K562 (cell line): ENCODE measurements around the gene GALNT9. TPM values are rescaled to one million over a fixed set of nuclear protein-coding genes. Genes with fewer than 3 reads are reported as not detected.

ENCODE experiments used
- ATAC-seq: fragments of 200-7000 bp; cut with Tn5 transposase; 3 replicates; pipeline ENCODE4 v1.9.1; 2020; ENCODE audit warnings: moderate library complexity
- BruUV-seq: library from RNA; stranded (reverse); fragments of 400-500 nt; replicated peaks from 2 replicates; lab custom pipeline; 2021; lab: Mats Ljungman, UMichigan
- CTCF ChIA-PET: fragments of 300-600 bp; formaldehyde crosslinking; extraction: SDS; loops from one replicate; lab custom pipeline; 2021; ENCODE audit warnings: low intra/inter-chr PET ratio; lab: Yijun Ruan, JAX
- POLR2A ChIA-PET: fragments of 300-600, 350-650 bp; sonication (Branson Sonifier 250); formaldehyde crosslinking; extraction: SDS; loops from one replicate; lab custom pipeline; 2021; ENCODE audit warnings: antibody characterized with exemption, inconsistent platforms; lab: Yijun Ruan, JAX
- DNase-seq, 4 experiments: peaks; one replicate each; pipeline versions ENCODE4 v3.0.0 to v3.0.0-alpha.2; 2011 to 2018; ENCODE audit warnings: low spot score in 3 of 4, mixed read lengths in 3 of 4; ENCODE audit errors: extremely low read depth in 1 of 4
- FAIRE-seq: peaks from 2 replicates; lab custom pipeline; 2011; peaks lifted over from hg19 to GRCh38; lab: Jason Lieb, UNC
- H2AFZ ChIP-seq: 2 replicates; pipeline ENCODE4 v1.6.0; 2011; ENCODE audit warnings: low read depth, low read length, control low read depth, inconsistent platforms
- H3K27ac ChIP-seq: fragments of 200-600 bp; 3 replicates; pipeline ENCODE4 v1.8.0; 2011; ENCODE audit warnings: low read depth, mild to moderate bottlenecking, control low read depth, inconsistent platforms, low read length, moderate library complexity, mixed read lengths; ENCODE audit errors: extremely low read depth
- H3K27me3 ChIP-seq, 2 experiments: fragments of 300-600 bp in 1 of 2; 2 replicates in 1 of 2; 3 replicates in 1 of 2; pipeline versions ENCODE4 v1.6.0 to v1.8.0; 2011; ENCODE audit warnings: inconsistent platforms in 2 of 2, low read length in 2 of 2, mild to moderate bottlenecking in 1 of 2, mixed read lengths in 1 of 2, moderate library complexity in 1 of 2; ENCODE audit not compliant: control insufficient read depth in 2 of 2, insufficient read depth in 2 of 2
- H3K36me3 ChIP-seq: fragments of 300-600 bp; 3 replicates; pipeline ENCODE4 v1.8.0; 2011; ENCODE audit warnings: mild to moderate bottlenecking, low read length, inconsistent platforms; ENCODE audit not compliant: control insufficient read depth, insufficient read depth
- H3K4me1 ChIP-seq, 2 experiments: fragments of 200-600 bp in 1 of 2; replicated peaks in 1 of 2; 2 replicates in 1 of 2; 3 replicates in 1 of 2; pipeline versions ENCODE4 v1.5.1 to v1.8.0; 2011; ENCODE audit warnings: inconsistent platforms in 2 of 2, low read length in 2 of 2, mild to moderate bottlenecking in 1 of 2, mixed read lengths in 1 of 2, moderate library complexity in 1 of 2; ENCODE audit not compliant: control insufficient read depth in 2 of 2, insufficient read depth in 2 of 2
- H3K4me2 ChIP-seq: 2 replicates; pipeline ENCODE4 v1.6.1; 2011; ENCODE audit warnings: low read length, control low read depth, inconsistent platforms, mixed read lengths; ENCODE audit not compliant: insufficient read depth
- H3K4me3 ChIP-seq: fragments of 200-600 bp; sonication (generic), shearing (Covaris generic); 2 replicates; pipeline ENCODE4 v1.5.1; 2016; ENCODE audit warnings: control low read depth, inconsistent platforms
- H3K79me2 ChIP-seq: fragments of 200-600 bp; 3 replicates; pipeline ENCODE4 v1.8.0; 2011; ENCODE audit warnings: low read length, inconsistent platforms; ENCODE audit not compliant: control insufficient read depth, insufficient read depth
- H3K9ac ChIP-seq, 2 experiments: 2 replicates each; pipeline versions ENCODE4 v1.6.0 to v1.6.1; 2011; ENCODE audit warnings: low read depth in 2 of 2, low read length in 2 of 2, control low read depth in 1 of 2, inconsistent platforms in 1 of 2, mild to moderate bottlenecking in 1 of 2, mixed read lengths in 1 of 2; ENCODE audit not compliant: insufficient read depth in 1 of 2
- H3K9me1 ChIP-seq: one replicate; pipeline ENCODE4 v1.6.0; 2011; ENCODE audit warnings: inconsistent platforms, mild to moderate bottlenecking, low read length, moderate library complexity; ENCODE audit not compliant: control insufficient read depth, insufficient read depth
- H3K9me3 ChIP-seq: replicated peaks from 2 replicates; pipeline ENCODE4 v1.5.1; 2011; ENCODE audit warnings: low read depth, low read length, inconsistent platforms; ENCODE audit not compliant: control insufficient read depth, insufficient read depth
- H4K20me1 ChIP-seq: replicated peaks from 2 replicates; pipeline ENCODE4 v1.6.1; 2011; ENCODE audit warnings: low read length, inconsistent platforms, mixed read lengths; ENCODE audit not compliant: control insufficient read depth, insufficient read depth
- CHD4 ChIP-seq: fragments of 200-600 bp; sonication (generic); IDR thresholded peaks from 3 replicates; pipeline ENCODE4 v1.6.1; 2012; ENCODE audit warnings: low read depth, mild to moderate bottlenecking, mixed read lengths, low read length, inconsistent platforms; ENCODE audit not compliant: insufficient read depth, insufficient replicate concordance, poor library complexity, severe bottlenecking
- NFE2 ChIP-seq: IDR thresholded peaks from 2 replicates; pipeline ENCODE4 v1.6.1; 2014; ENCODE audit warnings: antibody characterized with exemption, low read depth
- PRMT5 ChIP-seq: sonication (generic); formaldehyde crosslinking; IDR thresholded peaks from 2 replicates; pipeline ENCODE4 v1.5.0; 2020; ENCODE audit warnings: missing genetic modification reagents
- TAF15 ChIP-seq: fragments of 200-400 bp; formaldehyde crosslinking; IDR thresholded peaks from 2 replicates; pipeline ENCODE4 v1.6.1; 2017; ENCODE audit warnings: mild to moderate bottlenecking, low read depth, low read length, moderate library complexity
- ZFP1 ChIP-seq: fragments of 450-650 bp; formaldehyde crosslinking; IDR thresholded peaks from 2 replicates; pipeline ENCODE4 v1.4.0; 2020; ENCODE audit warnings: mild to moderate bottlenecking, mixed read lengths
- ZNF583 ChIP-seq: fragments of 250-450 bp; sonication (Bioruptor Pico); IDR thresholded peaks from 2 replicates; pipeline ENCODE4 v1.4.0; 2020
- WGBS: fragments of 100-300 bp; shearing (Covaris generic); methylation state at CpG from one replicate; pipeline ENCODE4 v1.1.6; 2016; ENCODE audit warnings: low coverage, mixed read lengths; ENCODE audit not compliant: insufficient coverage; ENCODE audit errors: missing lambda C conversion rate; 5-methylcytosine and 5-hydroxymethylcytosine counted together
- in situ Hi-C: fragments of 300-500 bp; cut with MboI; formaldehyde crosslinking; loops from 4 replicates; pipeline ENCODE4 v1.15.0; 2018; ENCODE audit warnings: inconsistent platforms, mixed read lengths
- intact Hi-C: fragments of 100-400 bp; cut with micrococcal nuclease; formaldehyde crosslinking; loops from 2 replicates; pipeline ENCODE4 v1.14.2; 2022
- polyA plus RNA-seq, 8 experiments: library from polyadenylated mRNA; depleted of rRNA in 4 of 8; stranded (reverse) in 5 of 8; unstranded in 3 of 8; fragments of >200 nt; fragmentation: Nextera tagmentation in 2 of 8; fragmentation: Illumina TruSeq in 1 of 8; extraction: Ambion mirVana in 2 of 8; extraction: Trizol in 1 of 8; gene quantifications; 2 replicates each; pipeline versions ENCODE4 v1.2.1 to v1.2.3, GENCODE V29; 2011 to 2014; ENCODE audit warnings: inconsistent platforms in 1 of 8, missing spikeins in 1 of 8
- total RNA-seq, 7 experiments: library from RNA; depleted of rRNA in 6 of 7; stranded (reverse); fragments of >200 nt in 6 of 7; fragmentation: Illumina TruSeq in 2 of 7; extraction: Trizol in 2 of 7; gene quantifications; 2 replicates each; pipeline versions ENCODE4 v1.2.1 to v1.2.3, GENCODE V29; 2011 to 2021; ENCODE audit warnings: low replicate concordance in 1 of 7
- TF ChIP-seq, protein P1 (sequence below), 2 experiments: fragments of 450-650 bp; IDR thresholded peaks; 2 replicates each; pipeline ENCODE4 v1.6.1; 2018; ENCODE audit warnings: mild to moderate bottlenecking in 2 of 2, low read depth in 1 of 2; ENCODE audit not compliant: partially characterized antibody in 2 of 2
- TF ChIP-seq, protein P2 (sequence below): fragments of 250-450 bp; sonication (Bioruptor Pico); IDR thresholded peaks from 2 replicates; pipeline ENCODE4 v1.4.0; 2020
- TF ChIP-seq, protein P3 (sequence below), 3 experiments: fragments of 200-800 bp in 1 of 3; sonication (Bioruptor generic) in 1 of 3; sonication (generic) in 1 of 3; formaldehyde crosslinking in 1 of 3; IDR thresholded peaks; 2 replicates each; pipeline versions ENCODE4 v1.6.1 to v1.8.0; 2016 to 2022; ENCODE audit warnings: mild to moderate bottlenecking in 2 of 3, missing compliant biosample characterization in 2 of 3, missing genetic modification characterization in 2 of 3, missing genetic modification reagents in 1 of 3

Gene GALNT9
- total and polyA plus RNA-seq, 9 of the 15 experiments (the other 6 are each of a cell fraction or from before 2014, with no cell fraction given): not detected

DNA sequence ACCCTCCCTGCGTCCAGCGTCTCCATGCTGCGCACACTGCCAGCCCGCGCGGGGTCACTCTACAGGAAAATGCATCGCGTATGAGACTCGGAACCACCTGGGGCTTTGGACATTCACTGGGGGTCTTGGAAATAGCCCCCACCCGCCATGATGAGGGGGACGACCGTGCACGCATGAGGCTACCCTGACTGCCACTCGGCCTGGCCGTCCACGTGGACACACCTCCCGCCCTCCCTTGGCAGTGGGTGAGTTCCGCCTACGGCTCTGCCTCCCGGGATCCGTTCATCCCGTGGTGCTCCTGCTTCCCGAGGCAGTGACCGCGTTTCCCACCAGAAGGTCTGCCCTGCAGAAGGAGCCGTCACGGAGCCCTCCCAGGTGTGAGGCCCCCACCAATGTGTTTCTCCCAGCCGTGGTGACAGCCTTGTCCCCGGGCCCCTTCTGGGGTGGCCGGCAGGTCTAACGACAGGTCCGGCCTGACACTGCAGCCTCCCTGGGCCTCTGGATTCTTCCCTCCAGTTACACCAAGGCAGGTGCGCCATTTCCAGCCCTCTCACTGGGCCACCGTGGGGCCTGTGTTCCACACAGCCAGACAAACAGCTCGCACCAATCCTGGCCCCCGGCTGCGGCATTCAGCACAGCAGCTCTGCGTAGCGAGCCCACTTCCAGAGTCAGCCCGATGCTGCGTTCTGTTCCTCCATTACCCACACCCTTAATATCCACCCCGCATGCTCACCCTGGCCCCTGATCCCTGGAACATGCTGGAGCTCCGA, 11.1 kb upstream of the GALNT9 start:
- CTCF ChIA-PET: no interaction called here
- H3K27ac ChIP-seq: no peak overlapping the region
- POLR2A ChIA-PET: interaction anchor here (0.8 kb wide), 1 partner anchor 194 kb away, joined by 3 read pairs; no protein-coding TSS in a partner anchor
- H2AFZ ChIP-seq: no peak overlapping the region
- no peaks in the 10 kb centered on the region for H3K9me1 ChIP-seq
- BruUV-seq: no TSS peak
- H3K4me1 ChIP-seq: peaks cover 0 to 13% of the 10 kb centered on the region in 2 experiments; a peak in 1 of 5 replicates
- DNase-seq (no peak), ATAC-seq (no peak), FAIRE-seq (no peak)
- intact Hi-C loops (no loop called here), in situ Hi-C loops (no loop called here)
- H3K27me3 ChIP-seq: peaks cover 36 to 89% of the 10 kb centered on the region in 2 experiments; a peak in 4 of 5 replicates
- H3K9ac ChIP-seq: no peak overlapping the region
- H3K9me3 ChIP-seq: peaks cover 6% of the 10 kb centered on the region
- 6% methylated on average over 36 of the region's 43 CpGs for WGBS
- no peak overlapping the region for H3K4me2 ChIP-seq
- H3K36me3 ChIP-seq: no peaks in the 10 kb centered on the region
- H3K79me2 ChIP-seq: no peaks in the 10 kb centered on the region
- no peak overlapping the region for H3K4me3 ChIP-seq
- H4K20me1 ChIP-seq: peaks cover 8% of the 10 kb centered on the region; the same call in 1 of the 2 replicates
- no peak for TF ChIP-seq NFE2
- TF ChIP-seq, protein P1, sequence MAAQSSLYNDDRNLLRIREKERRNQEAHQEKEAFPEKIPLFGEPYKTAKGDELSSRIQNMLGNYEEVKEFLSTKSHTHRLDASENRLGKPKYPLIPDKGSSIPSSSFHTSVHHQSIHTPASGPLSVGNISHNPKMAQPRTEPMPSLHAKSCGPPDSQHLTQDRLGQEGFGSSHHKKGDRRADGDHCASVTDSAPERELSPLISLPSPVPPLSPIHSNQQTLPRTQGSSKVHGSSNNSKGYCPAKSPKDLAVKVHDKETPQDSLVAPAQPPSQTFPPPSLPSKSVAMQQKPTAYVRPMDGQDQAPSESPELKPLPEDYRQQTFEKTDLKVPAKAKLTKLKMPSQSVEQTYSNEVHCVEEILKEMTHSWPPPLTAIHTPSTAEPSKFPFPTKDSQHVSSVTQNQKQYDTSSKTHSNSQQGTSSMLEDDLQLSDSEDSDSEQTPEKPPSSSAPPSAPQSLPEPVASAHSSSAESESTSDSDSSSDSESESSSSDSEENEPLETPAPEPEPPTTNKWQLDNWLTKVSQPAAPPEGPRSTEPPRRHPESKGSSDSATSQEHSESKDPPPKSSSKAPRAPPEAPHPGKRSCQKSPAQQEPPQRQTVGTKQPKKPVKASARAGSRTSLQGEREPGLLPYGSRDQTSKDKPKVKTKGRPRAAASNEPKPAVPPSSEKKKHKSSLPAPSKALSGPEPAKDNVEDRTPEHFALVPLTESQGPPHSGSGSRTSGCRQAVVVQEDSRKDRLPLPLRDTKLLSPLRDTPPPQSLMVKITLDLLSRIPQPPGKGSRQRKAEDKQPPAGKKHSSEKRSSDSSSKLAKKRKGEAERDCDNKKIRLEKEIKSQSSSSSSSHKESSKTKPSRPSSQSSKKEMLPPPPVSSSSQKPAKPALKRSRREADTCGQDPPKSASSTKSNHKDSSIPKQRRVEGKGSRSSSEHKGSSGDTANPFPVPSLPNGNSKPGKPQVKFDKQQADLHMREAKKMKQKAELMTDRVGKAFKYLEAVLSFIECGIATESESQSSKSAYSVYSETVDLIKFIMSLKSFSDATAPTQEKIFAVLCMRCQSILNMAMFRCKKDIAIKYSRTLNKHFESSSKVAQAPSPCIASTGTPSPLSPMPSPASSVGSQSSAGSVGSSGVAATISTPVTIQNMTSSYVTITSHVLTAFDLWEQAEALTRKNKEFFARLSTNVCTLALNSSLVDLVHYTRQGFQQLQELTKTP (IDR thresholded peaks at IDR 0.05; ENCODE audit: low read depth in 1 of 2, partially characterized antibody in 2 of 2): no peak
- TF ChIP-seq ZNF583 (CRISPR knock-in tag): no peak
- no peak for TF ChIP-seq CHD4
- no peak for TF ChIP-seq PRMT5 (CRISPR knock-in tag)
- TF ChIP-seq, protein P2, sequence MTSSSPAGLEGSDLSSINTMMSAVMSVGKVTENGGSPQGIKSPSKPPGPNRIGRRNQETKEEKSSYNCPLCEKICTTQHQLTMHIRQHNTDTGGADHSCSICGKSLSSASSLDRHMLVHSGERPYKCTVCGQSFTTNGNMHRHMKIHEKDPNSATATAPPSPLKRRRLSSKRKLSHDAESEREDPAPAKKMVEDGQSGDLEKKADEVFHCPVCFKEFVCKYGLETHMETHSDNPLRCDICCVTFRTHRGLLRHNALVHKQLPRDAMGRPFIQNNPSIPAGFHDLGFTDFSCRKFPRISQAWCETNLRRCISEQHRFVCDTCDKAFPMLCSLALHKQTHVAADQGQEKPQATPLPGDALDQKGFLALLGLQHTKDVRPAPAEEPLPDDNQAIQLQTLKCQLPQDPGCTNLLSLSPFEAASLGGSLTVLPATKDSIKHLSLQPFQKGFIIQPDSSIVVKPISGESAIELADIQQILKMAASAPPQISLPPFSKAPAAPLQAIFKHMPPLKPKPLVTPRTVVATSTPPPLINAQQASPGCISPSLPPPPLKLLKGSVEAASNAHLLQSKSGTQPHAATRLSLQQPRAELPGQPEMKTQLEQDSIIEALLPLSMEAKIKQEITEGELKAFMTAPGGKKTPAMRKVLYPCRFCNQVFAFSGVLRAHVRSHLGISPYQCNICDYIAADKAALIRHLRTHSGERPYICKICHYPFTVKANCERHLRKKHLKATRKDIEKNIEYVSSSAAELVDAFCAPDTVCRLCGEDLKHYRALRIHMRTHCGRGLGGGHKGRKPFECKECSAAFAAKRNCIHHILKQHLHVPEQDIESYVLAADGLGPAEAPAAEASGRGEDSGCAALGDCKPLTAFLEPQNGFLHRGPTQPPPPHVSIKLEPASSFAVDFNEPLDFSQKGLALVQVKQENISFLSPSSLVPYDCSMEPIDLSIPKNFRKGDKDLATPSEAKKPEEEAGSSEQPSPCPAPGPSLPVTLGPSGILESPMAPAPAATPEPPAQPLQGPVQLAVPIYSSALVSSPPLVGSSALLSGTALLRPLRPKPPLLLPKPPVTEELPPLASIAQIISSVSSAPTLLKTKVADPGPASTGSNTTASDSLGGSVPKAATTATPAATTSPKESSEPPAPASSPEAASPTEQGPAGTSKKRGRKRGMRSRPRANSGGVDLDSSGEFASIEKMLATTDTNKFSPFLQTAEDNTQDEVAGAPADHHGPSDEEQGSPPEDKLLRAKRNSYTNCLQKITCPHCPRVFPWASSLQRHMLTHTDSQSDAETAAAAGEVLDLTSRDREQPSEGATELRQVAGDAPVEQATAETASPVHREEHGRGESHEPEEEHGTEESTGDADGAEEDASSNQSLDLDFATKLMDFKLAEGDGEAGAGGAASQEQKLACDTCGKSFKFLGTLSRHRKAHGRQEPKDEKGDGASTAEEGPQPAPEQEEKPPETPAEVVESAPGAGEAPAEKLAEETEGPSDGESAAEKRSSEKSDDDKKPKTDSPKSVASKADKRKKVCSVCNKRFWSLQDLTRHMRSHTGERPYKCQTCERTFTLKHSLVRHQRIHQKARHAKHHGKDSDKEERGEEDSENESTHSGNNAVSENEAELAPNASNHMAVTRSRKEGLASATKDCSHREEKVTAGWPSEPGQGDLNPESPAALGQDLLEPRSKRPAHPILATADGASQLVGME (CRISPR knock-in tag): no peak
- no peak for TF ChIP-seq ZFP1
- TF ChIP-seq, protein P3, sequence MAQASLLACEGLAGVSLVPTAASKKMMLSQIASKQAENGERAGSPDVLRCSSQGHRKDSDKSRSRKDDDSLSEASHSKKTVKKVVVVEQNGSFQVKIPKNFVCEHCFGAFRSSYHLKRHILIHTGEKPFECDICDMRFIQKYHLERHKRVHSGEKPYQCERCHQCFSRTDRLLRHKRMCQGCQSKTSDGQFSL (CRISPR knock-in tag; IDR thresholded peaks at IDR 0.05): no peak
- TF ChIP-seq, protein P3 (tag; IDR thresholded peaks at IDR 0.05): no peak
- no peak for TF ChIP-seq TAF15
